Endodermal cell (in vitro differentiated cells): ENCODE data around the gene CLCF1. TPM values are rescaled to one million over a fixed set of nuclear protein-coding genes. Genes with fewer than 3 reads are reported as not detected.

ENCODE experiments used
- DNase-seq: peaks from one replicate; pipeline ENCODE4 v3.0.0-alpha.2; 2017
- H3K27ac ChIP-seq: 2 replicates; pipeline ENCODE4 v1.5.1; 2013; ENCODE audit warnings: mild to moderate bottlenecking, low read depth, low read length, moderate library complexity
- H3K27me3 ChIP-seq: 2 replicates; pipeline ENCODE4 v1.6.1; 2013; ENCODE audit warnings: mild to moderate bottlenecking, low read length, moderate library complexity; ENCODE audit not compliant: insufficient read depth, control insufficient read depth, poor library complexity, severe bottlenecking
- H3K36me3 ChIP-seq: 2 replicates; pipeline ENCODE4 v1.7.0; 2013; ENCODE audit warnings: mild to moderate bottlenecking, low read length, moderate library complexity; ENCODE audit not compliant: control insufficient read depth, insufficient read depth
- H3K4me1 ChIP-seq: one replicate; pipeline ENCODE4 v1.7.0; 2013; ENCODE audit warnings: low read length; ENCODE audit not compliant: control insufficient read depth, insufficient read depth
- H3K4me3 ChIP-seq: 2 replicates; pipeline ENCODE4 v1.5.1; 2013; ENCODE audit warnings: mild to moderate bottlenecking, low read length, moderate library complexity
- H3K9ac ChIP-seq: 2 replicates; pipeline ENCODE4 v1.6.1; 2013; ENCODE audit warnings: mild to moderate bottlenecking, low read length, moderate library complexity; ENCODE audit not compliant: poor library complexity, severe bottlenecking; ENCODE audit errors: extremely low read depth
- H3K9me3 ChIP-seq: 2 replicates; pipeline ENCODE4 v1.6.1; 2013; ENCODE audit warnings: mild to moderate bottlenecking, low read length, moderate library complexity; ENCODE audit not compliant: control insufficient read depth
- H3K27ac Mint-ChIP-seq: 2 replicates; pipeline ENCODE4 v1.8.0; 2020; ENCODE audit warnings: mixed read lengths
- H3K27me3 Mint-ChIP-seq: 2 replicates; pipeline ENCODE4 v1.8.0; 2021; ENCODE audit warnings: mild to moderate bottlenecking, mixed read lengths; ENCODE audit not compliant: insufficient read depth
- H3K36me3 Mint-ChIP-seq: 2 replicates; pipeline ENCODE4 v1.8.0; 2020; ENCODE audit warnings: low read depth, mixed read lengths
- H3K4me1 Mint-ChIP-seq: 2 replicates; pipeline ENCODE4 v1.8.0; 2020; ENCODE audit warnings: mixed read lengths
- H3K4me3 Mint-ChIP-seq: 2 replicates; pipeline ENCODE4 v1.8.0; 2020; ENCODE audit warnings: mild to moderate bottlenecking, moderate library complexity, mixed read lengths
- H3K9me3 Mint-ChIP-seq: 2 replicates; pipeline ENCODE4 v1.8.0; 2020; ENCODE audit warnings: mild to moderate bottlenecking, mixed read lengths
- WGBS, 2 experiments: methylation state at CpG; one replicate each; pipeline versions ENCODE4 v1.1.5 to v1.1.7; 2013; ENCODE audit warnings: missing lambda C conversion rate in 2 of 2, mixed read lengths in 1 of 2; ENCODE audit not compliant: insufficient coverage in 1 of 2, insufficient read length in 1 of 2; 5-methylcytosine and 5-hydroxymethylcytosine counted together
- total RNA-seq, 2 donors: library from RNA; stranded (reverse); fragmentation: NEBNext Ultra II Directional in 1 of 2; extraction: Animal tissue kit (Norgen Biotek cat#: 25700) in 1 of 2; gene quantifications; 2 replicates in 1 of 2; 3 replicates in 1 of 2; pipeline ENCODE4 v1.2.1, GENCODE V29; 2021
- TF ChIP-seq, protein P1 (sequence below): fragments of 200-600 bp; sonication (generic); conservative IDR thresholded peaks from 2 replicates; pipeline ENCODE4 v1.5.0; 2021; ENCODE audit warnings: antibody characterized with exemption, mild to moderate bottlenecking

CLCF1 gene
- total RNA-seq, 2 donors from 2014 or later = 3.6 to 4.8 TPM

DNA sequence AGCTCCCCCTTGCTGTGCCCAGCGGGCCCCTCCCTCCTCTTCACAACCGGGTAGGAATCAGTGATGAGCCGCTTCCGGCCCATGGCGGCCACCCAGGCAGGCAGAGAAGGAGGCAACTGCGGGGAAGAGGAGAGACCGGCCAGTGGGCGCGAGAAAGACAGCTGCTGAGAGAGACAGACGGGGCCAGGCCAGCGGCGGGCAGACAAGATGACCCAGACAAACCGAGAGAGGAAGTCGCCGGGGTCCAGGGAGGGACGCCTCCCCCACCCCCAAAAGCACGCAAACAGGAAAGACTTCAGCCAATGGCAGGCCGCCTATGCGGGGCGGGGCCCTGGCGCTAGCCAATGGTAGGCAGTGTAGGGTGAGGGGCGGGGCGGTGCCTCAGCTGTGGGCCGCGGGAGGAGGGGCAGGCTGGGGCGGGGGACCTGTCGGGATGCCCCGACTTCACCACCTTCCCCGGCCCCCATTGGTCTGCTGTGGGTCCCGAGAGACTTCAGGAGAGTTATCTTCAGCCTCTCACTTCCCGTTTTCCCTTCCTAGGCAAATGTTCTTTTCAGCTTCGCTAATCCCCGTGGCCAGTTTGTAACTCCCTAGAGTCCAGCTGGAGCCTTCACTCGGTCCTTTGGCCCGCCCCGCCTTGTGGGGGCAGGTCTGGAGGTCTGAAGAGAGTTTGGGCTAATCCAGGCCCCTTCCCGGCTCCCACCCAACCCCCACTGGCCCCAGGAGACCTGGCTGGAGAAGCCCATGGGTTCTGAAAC lies 19.9 kb downstream of the CLCF1 start, which contains the start of gene POLD4:
Gene POLD4, minus strand, starts transcription at position 230 of the 758 bp plus-strand sequence. Its CDS starts 147 bp downstream, at position 83.
- Mint-ChIP-seq H3K27ac (peak within 1 kb of the TSS; percentile 97), H3K4me1 (peaks cover 40% of the 10 kb centered on the region), H3K4me3 (peak within 1 kb of the TSS; percentile 83), H3K9me3 (no peaks in the 10 kb centered on the region), H3K36me3 (no peaks in the 10 kb centered on the region), H3K27me3 (peaks cover 7% of the 10 kb centered on the region)
- peak within 1 kb of the TSS; percentile 88 for H3K4me3 ChIP-seq
- H3K27ac ChIP-seq = peak within 1 kb of the TSS; percentile 88
- TF ChIP-seq, protein P1, sequence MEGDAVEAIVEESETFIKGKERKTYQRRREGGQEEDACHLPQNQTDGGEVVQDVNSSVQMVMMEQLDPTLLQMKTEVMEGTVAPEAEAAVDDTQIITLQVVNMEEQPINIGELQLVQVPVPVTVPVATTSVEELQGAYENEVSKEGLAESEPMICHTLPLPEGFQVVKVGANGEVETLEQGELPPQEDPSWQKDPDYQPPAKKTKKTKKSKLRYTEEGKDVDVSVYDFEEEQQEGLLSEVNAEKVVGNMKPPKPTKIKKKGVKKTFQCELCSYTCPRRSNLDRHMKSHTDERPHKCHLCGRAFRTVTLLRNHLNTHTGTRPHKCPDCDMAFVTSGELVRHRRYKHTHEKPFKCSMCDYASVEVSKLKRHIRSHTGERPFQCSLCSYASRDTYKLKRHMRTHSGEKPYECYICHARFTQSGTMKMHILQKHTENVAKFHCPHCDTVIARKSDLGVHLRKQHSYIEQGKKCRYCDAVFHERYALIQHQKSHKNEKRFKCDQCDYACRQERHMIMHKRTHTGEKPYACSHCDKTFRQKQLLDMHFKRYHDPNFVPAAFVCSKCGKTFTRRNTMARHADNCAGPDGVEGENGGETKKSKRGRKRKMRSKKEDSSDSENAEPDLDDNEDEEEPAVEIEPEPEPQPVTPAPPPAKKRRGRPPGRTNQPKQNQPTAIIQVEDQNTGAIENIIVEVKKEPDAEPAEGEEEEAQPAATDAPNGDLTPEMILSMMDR = no peak
- peak within 1 kb of the TSS; percentile 75 for H3K9ac ChIP-seq
- DNase-seq = peak; percentile 99
- 0% methylated on average over 6 to 37 of the region's 37 CpGs for WGBS, 2 experiments
- H3K36me3 ChIP-seq = no peaks in the 10 kb centered on the region
- no peaks in the 10 kb centered on the region for H3K9me3 ChIP-seq
- H3K27me3 ChIP-seq = no peaks in the 10 kb centered on the region
- H3K4me1 ChIP-seq = peaks cover 35% of the 10 kb centered on the region

- no peaks in the 10 kb centered on the region for H3K27me3 ChIP-seq
- H3K9me3 ChIP-seq = no peaks in the 10 kb centered on the region
- Mint-ChIP-seq H3K27ac (peak overlapping the region; percentile 96), H3K36me3 (no peaks in the 10 kb centered on the region), H3K4me3 (peak overlapping the region; percentile 83), H3K27me3 (no peaks in the 10 kb centered on the region), H3K9me3 (no peaks in the 10 kb centered on the region), H3K4me1 (peaks cover 42% of the 10 kb centered on the region)
- H3K4me1 ChIP-seq = peaks cover 38% of the 10 kb centered on the region
- TF ChIP-seq, protein P1 = no peak
- peak overlapping the region; percentile 75 for H3K9ac ChIP-seq
- DNase-seq = no peak
- H3K36me3 ChIP-seq = no peaks in the 10 kb centered on the region
- 33 to 39% methylated on average over 10 to 25 of the region's 25 CpGs for WGBS, 2 experiments
- H3K27ac ChIP-seq = peak overlapping the region; percentile 88
- peak overlapping the region; percentile 88 for H3K4me3 ChIP-seq
Observed at GRCh38 chr11:67352546-67353316, 20.7 kb downstream of the CLCF1 start.

DNA sequence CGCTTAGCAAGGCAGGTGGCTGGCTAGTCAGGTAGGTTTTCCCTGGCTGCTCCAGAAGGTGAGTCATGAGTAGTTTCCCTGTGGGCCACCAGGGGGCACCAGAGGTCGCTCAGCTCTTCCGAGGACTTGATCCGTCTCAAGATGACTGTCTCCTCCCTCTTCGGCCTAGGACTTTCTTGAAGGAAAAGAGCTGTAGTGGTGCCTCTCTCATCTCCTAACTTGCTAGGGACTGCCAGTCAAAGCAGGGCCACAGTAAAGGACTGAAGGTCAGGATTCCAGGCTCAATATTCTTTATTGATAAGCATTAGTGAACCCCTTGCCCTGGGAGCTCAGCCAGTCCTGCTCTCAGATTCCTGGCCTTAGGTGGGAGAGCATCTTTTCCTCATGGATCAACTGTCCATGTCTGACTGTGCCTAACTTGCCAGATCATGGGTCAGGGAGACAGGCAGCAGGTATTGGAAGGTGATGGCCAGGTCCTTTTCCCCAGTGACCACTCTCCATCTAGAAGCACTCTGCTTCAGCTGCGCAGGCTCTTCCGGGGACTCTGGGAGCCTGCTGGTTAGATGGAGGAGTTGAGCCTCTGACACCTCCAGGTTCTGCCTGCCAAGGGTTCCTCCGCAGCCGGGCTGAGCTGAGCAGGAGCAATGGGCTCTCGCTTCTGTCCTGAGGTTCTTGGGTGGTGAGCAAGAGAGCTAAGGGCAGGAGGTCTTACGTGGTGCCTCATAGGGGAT lies 22.0 kb downstream of the CLCF1 start:
- no peaks in the 10 kb centered on the region for H3K9me3 ChIP-seq
- 36 to 61% methylated on average over 6 to 11 of the region's 11 CpGs for whole genome bisulfite sequencing, 2 experiments
- H3K9me3 Mint-ChIP-seq = no peaks in the 10 kb centered on the region
- peak; percentile 86 for DNase-seq
- H3K9ac ChIP-seq = no peak overlapping the region
- peaks cover 32% of the 10 kb centered on the region for H3K4me1 Mint-ChIP-seq
- TF ChIP-seq, protein P1 = peak; percentile 95
- H3K27ac Mint-ChIP-seq = peak overlapping the region; percentile 44
- H3K27me3 ChIP-seq = no peaks in the 10 kb centered on the region
- H3K27me3 Mint-ChIP-seq = no peaks in the 10 kb centered on the region
- no peaks in the 10 kb centered on the region for H3K36me3 ChIP-seq
- H3K4me3 Mint-ChIP-seq = peak overlapping the region; percentile 35
- no peak overlapping the region for H3K27ac ChIP-seq
- no peaks in the 10 kb centered on the region for H3K36me3 Mint-ChIP-seq
- peaks cover 30% of the 10 kb centered on the region for H3K4me1 ChIP-seq
- no peak overlapping the region for H3K4me3 ChIP-seq
